HG02610 (cell line): ENCODE measurements around the gene FASN.
A peak's percentile ranks its signal among the peaks of the same experiment; 100 is the strongest.
"Not testable (repeated sequence)": the region's sequence is repeated elsewhere in the genome, so short reads cannot be mapped to it uniquely, and the experiment has no call there.

ENCODE experiments used
- ATAC-seq: cut with Tn5 transposase; IDR thresholded peaks from one replicate; pipeline ENCODE4 v1.9.1; 2021; ENCODE audit warnings: mild to moderate bottlenecking, moderate library complexity; ENCODE audit not compliant: unreplicated experiment

FASN gene

GRCh38 chr17:82047914-82048570 lies 50.0 kb downstream of the FASN start:
- ATAC-seq = no peak

DNA sequence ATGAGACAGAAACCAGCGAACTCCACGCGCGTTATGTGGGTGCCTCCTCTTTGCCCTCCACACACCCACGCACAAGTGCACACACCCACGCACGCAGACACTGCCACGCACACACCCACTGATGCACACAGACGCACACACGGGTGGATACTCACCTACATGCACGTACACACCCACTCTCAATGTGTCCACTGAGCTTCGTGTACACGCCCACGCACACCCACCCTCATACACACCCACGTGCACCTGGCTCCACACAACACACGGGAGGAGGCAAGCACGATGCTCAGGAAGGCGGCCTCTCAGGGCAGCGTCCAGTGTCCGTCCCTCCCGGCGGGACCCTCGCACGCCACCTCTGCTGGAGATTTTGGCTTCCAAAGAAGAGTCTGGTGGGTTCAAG lies 50.7 kb downstream of the FASN start:
- no peak for ATAC-seq

GRCh38 chr17:82046903-82047302 lies 51.1 kb downstream of the FASN start:
- ATAC-seq = no peak

- ATAC-seq = no peak
These were observed 52.0 kb downstream of the FASN start for GRCh38 chr17:82045936-82046484.

- no peak for ATAC-seq
These were observed 54.5 kb downstream of the FASN start for GRCh38 chr17:82043507-82043906.

- no peak for ATAC-seq
These were observed 55.4 kb downstream of the FASN start for GRCh38 chr17:82042649-82043048.

GRCh38 chr17:82041144-82041814 lies 56.8 kb downstream of the FASN start:
- ATAC-seq = no peak

GRCh38 chr17:82039695-82040299 lies 58.2 kb downstream of the FASN start:
- ATAC-seq = no peak

GRCh38 chr17:82038796-82039409 lies 59.1 kb downstream of the FASN start:
- ATAC-seq = not testable (repeated sequence)

- no peak for ATAC-seq
These were observed 60.2 kb downstream of the FASN start for GRCh38 chr17:82037889-82038195.

DNA sequence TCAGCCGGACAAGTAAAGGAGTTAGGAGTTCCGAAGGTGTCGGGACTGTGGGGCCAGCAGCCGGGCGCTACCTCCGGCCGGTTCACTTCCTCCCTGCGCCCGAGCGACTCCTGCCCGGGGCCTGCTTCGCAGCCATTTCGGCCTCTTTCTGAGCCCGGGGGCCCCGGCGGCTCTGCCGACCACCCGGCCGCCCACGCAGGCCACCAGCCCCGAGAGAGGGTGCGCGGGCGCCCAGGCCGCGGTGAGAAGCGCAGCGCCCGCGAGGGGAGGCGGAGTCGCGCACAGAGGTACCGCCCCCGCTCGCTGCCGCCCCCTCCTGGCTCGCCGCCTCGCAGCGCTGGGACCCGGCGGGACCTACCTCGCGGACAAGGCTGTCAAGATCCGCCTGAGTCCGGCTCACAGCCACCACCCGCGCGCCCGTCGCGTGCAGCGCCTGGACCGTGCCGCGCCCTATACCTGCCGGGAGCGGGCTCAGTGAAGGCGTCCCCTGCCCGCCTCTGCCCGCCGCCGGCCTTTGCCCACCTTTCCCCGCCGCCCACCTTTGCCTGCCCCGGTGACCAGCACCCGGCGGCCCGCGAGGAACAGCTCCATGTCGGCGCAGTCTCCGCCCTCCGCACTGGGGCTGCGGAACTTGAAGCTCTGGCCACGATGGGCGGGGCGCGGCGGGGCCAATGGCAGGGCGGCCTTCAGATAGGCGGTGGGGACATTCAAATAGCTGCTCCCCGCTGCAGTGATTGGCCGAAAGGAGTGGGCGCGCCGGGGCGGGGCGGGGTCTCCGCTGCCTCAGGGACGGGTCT lies 60.7 kb downstream of the FASN start, which contains the start of gene DCXR:
DCXR (minus strand) TSS at position 606 of the 797 bp plus-strand sequence; CDS start at position 591, 15 bp downstream.
- ATAC-seq = peak; percentile 91

- ATAC-seq = no peak
These were observed 61.4 kb downstream of the FASN start for GRCh38 chr17:82036634-82037091.

DNA sequence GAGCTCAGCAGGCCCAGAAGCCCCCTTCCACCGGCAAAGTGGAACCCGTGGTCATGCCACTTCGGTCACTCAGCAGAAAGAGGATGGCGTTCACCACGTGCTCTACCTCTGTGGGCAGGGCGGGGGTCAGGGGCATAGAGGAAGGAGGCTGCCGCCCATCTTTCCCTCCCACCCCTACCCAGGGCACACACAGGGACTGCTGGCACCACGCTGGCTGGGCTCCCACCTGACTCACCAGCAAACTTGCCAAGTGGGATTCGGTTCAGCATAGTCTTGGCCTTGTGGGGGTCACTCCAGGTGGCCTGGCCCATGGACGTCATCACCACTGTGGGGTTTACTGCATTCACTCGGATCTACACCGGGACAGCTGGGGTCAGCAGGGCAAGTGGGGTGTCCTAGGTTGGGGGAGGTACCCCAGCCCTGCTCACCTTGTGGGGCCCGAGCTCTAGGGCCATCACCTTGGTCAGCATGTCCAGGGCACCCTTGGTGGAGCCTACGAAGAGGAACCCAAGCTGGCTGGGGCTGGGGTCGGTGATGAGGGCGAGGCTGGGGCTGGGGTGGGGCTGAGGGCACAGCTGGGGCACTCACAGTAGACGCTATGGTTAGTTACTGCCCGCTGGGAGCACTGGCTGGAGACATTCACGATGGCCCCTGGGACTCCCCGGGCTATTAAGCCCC lies 61.9 kb downstream of the FASN start:
- no peak for ATAC-seq

- no peak for ATAC-seq
These were observed 62.5 kb downstream of the FASN start for GRCh38 chr17:82035488-82035887.

DNA sequence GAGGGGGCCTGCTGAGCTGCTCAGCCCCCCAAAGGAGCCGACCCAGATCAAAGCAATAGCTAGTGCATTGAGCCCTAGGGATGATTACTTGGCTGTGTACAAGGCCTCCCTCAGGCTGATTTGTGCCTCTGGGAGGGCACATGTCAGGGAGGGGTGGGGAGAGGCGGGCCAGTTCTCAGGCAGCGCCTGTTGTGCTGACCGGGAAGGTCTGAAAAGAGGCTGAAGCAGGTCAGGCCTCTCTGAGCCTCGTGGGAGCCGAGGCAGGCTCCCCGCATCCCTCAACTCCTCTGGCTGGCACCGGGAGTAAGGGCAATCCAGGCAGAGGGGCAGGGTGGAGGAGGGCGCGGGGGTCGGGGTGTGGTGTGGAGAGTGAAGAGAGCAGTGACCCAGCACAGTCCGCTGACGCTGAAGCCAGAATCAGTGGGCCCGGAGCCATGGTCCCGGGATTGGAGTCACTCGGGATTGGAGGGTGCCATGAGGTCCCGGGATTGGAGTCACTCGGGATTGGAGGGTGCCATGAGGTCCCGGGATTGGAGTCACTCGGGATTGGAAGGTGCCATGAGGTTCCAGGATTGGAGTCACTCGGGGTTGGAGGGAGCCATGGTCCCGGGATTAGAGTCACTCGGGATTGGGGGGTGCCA lies 63.5 kb downstream of the FASN start:
- ATAC-seq = no peak

GRCh38 chr17:82033359-82034085 lies 64.5 kb downstream of the FASN start:
- no peak for ATAC-seq

DNA sequence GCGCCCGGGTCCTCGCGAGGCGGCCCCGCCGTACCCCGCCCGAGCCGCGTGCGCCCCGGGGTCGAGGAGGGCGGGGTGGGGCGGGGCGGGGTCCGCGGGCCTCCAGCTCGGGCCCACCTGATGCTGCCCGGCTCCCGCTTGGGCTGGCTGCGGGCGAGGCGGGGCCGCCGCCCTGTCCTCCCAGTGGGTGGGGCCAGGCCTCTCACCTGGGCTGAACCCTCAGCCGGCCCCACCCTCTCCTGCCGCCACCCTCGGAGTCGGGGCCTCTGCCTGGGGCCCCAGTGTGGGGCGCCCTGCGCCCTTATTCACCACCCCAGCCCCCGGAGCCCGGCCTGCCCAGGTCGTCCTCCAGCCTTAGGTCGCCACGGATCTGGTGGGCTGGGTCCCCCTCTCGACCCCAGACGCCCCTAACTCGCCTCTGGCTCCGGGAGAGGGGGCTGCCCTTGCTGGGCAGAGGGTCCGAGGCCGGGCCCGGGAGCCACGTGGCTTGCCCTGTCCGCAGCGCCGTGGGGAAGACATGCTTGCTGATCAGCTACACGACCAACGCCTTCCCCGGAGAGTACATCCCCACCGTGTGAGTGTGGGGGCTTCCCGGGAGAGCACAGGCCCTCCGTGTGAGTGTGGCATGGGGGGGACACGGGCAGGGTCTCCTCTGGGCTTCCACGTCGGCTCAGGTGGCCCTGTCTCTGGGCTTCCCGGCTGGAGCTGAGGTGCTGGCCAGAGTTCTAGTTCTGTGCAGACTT lies 66.0 kb downstream of the FASN start:
- ATAC-seq = no peak

GRCh38 chr17:82031303-82031884 lies 66.6 kb downstream of the FASN start, which contains the start of gene RAC3:
RAC3 (plus strand) TSS chr17:82031678; CDS start chr17:82031762, 84 bp downstream.
- no peak for ATAC-seq
